ENCODE results near the gene MYOCOS.
"Not testable (repeated sequence)": the region's sequence is repeated elsewhere in the genome, so short reads cannot be mapped to it uniquely, and the experiment has no call there.

The MYOCOS gene

GRCh38 chr1:171622152-171622462, at the start of gene MYOCOS:
MYOCOS (plus strand) TSS chr1:171622243; CDS start chr1:171623884, 1,641 bp downstream.
- DNase-seq, result no peak

GRCh38 chr1:171576144-171576543, 45.9 kb upstream of the MYOCOS start:
- no peak for DNase-seq

GRCh38 chr1:171581226-171581625, 40.8 kb upstream of the MYOCOS start:
- DNase-seq, result no peak

GRCh38 chr1:171581766-171582165, 40.3 kb upstream of the MYOCOS start:
- DNase-seq, result no peak

- DNase-seq, result no peak
Measured at GRCh38 chr1:171582589-171582988, 39.5 kb upstream of the MYOCOS start.

GRCh38 chr1:171583591-171584201, 38.3 kb upstream of the MYOCOS start:
- no peak for DNase-seq

- no peak for DNase-seq
Measured at GRCh38 chr1:171585715-171586114, 36.3 kb upstream of the MYOCOS start.

- DNase-seq, result no peak
Measured at GRCh38 chr1:171588230-171588629, 33.8 kb upstream of the MYOCOS start.

GRCh38 chr1:171590022-171590421, 32.0 kb upstream of the MYOCOS start:
- DNase-seq, result no peak

GRCh38 chr1:171595324-171595723, 26.7 kb upstream of the MYOCOS start:
- no peak for DNase-seq

- no peak for DNase-seq
Measured at GRCh38 chr1:171596119-171596518, 25.9 kb upstream of the MYOCOS start.

GRCh38 chr1:171596705-171597104, 25.3 kb upstream of the MYOCOS start:
- no peak for DNase-seq

- DNase-seq, result no peak
Measured at GRCh38 chr1:171597203-171597602, 24.8 kb upstream of the MYOCOS start.

GRCh38 chr1:171600310-171600709, 21.7 kb upstream of the MYOCOS start:
- not testable (repeated sequence) for DNase-seq

- no peak for DNase-seq
Measured at GRCh38 chr1:171600862-171601261, 21.2 kb upstream of the MYOCOS start.

- not testable (repeated sequence) for DNase-seq
Measured at GRCh38 chr1:171603042-171603441, 19.0 kb upstream of the MYOCOS start.

- no peak for DNase-seq
Measured at GRCh38 chr1:171606402-171606941, 15.6 kb upstream of the MYOCOS start.

GRCh38 chr1:171610385-171610784, 11.7 kb upstream of the MYOCOS start:
- DNase-seq, result no peak

GRCh38 chr1:171611306-171611705, 10.7 kb upstream of the MYOCOS start:
- DNase-seq, result no peak

- DNase-seq, result no peak
Measured at GRCh38 chr1:171613282-171613681, 8.8 kb upstream of the MYOCOS start.

- not testable (repeated sequence) for DNase-seq
Measured at GRCh38 chr1:171615122-171615906, 6.7 kb upstream of the MYOCOS start.

- DNase-seq, result no peak
Measured at GRCh38 chr1:171616586-171616985, 5.5 kb upstream of the MYOCOS start.

- no peak for DNase-seq
Measured at GRCh38 chr1:171623651-171624331, 1.7 kb downstream of the MYOCOS start.

GRCh38 chr1:171625225-171625624, 3.2 kb downstream of the MYOCOS start:
- no peak for DNase-seq

All from stimulated activated CD8-positive, alpha-beta memory T cell treated with anti-CD3 and anti-CD28 coated beads, Interleukin-4, amount 100 ng/mL, for 48 hours (primary cell).